ENCODE measurements around the gene TFPT. TPM values are rescaled to one million over a fixed set of nuclear protein-coding genes. Genes with fewer than 3 reads are reported as not detected.
"Not testable (repeated sequence)": the region's sequence is repeated elsewhere in the genome, so short reads cannot be mapped to it uniquely, and the experiment has no call there.

TFPT gene
- total and polyA plus RNA-seq, 3 experiments from 2014 or later = 25.0 to 33.1 (median 32.9) TPM

DNA sequence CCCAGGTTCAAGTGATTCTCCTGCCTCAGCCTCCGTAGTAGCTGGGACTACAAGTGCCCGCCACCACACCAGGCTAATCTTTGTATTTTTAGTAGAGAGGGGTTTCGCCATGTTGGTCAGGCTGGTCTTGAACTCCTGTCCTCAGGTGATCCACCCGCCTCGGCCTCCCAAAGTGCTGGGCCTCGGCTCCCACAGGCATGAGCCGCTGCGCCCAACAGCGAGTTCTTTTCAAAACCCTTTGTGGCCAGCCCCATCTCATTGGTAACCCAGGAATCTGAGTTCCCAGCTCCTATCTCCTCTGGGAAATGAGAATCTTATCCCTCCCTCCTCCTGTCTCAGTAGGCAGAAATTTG, 15.6 kb downstream of the TFPT start:
- DNase-seq; H3K4me3 Mint-ChIP-seq; H3K27ac ChIP-seq (ENCODE audit: low read depth, low read length); H3K9me3 ChIP-seq (ENCODE audit: low read length); CTCF ChIA-PET; H3K9me3 Mint-ChIP-seq; POLR2A ChIA-PET; H3K27me3 ChIP-seq (ENCODE audit: insufficient read depth, low read length, poor library complexity, severe bottlenecking); H3K36me3 Mint-ChIP-seq; H3K4me3 ChIP-seq (ENCODE audit: low read length); H3K27me3 Mint-ChIP-seq; H3K36me3 ChIP-seq (ENCODE audit: insufficient read depth, low read length): not testable (repeated sequence)
- H3K4me1 Mint-ChIP-seq = peaks cover 22 to 39% (median 37%) of the 10 kb centered on the region in 3 donors
- peaks cover 23% of the 10 kb centered on the region for H3K4me1 ChIP-seq (ENCODE audit: insufficient read depth, low read length)
- H3K27ac Mint-ChIP-seq = peak overlapping the region in 1 of 8 donors; percentile 4

GRCh38 chr19:54099190-54099902, 16.1 kb downstream of the TFPT start:
- ChIA-PET CTCF (no interaction called here), POLR2A (no interaction called here)
- peaks cover 21 to 39% (median 34%) of the 10 kb centered on the region in 3 donors for H3K4me1 Mint-ChIP-seq
- H3K36me3 ChIP-seq (ENCODE audit: insufficient read depth, low read length) = no peaks in the 10 kb centered on the region
- H3K36me3 Mint-ChIP-seq = peaks cover 0 to 4% (median 0%) of the 10 kb centered on the region in 3 donors
- H3K4me1 ChIP-seq (ENCODE audit: insufficient read depth, low read length) = peaks cover 23% of the 10 kb centered on the region
- H3K27me3 ChIP-seq (ENCODE audit: insufficient read depth, low read length, poor library complexity, severe bottlenecking) = no peaks in the 10 kb centered on the region
- H3K4me3 ChIP-seq (ENCODE audit: low read length) = no peak overlapping the region
- peaks cover 1 to 5% of the 10 kb centered on the region in 2 donors for H3K27me3 Mint-ChIP-seq
- DNase-seq = no peak
- H3K9me3 ChIP-seq (ENCODE audit: low read length) = no peaks in the 10 kb centered on the region
- H3K27ac ChIP-seq (ENCODE audit: low read depth, low read length) = no peak overlapping the region
- peak overlapping the region in 1 of 7 donors; percentile 4 for H3K4me3 Mint-ChIP-seq
- H3K27ac Mint-ChIP-seq = peak overlapping the region in 1 of 8 donors; percentile 4
- H3K9me3 Mint-ChIP-seq = peaks cover 0 to 2% (median 0%) of the 10 kb centered on the region in 5 donors

DNA sequence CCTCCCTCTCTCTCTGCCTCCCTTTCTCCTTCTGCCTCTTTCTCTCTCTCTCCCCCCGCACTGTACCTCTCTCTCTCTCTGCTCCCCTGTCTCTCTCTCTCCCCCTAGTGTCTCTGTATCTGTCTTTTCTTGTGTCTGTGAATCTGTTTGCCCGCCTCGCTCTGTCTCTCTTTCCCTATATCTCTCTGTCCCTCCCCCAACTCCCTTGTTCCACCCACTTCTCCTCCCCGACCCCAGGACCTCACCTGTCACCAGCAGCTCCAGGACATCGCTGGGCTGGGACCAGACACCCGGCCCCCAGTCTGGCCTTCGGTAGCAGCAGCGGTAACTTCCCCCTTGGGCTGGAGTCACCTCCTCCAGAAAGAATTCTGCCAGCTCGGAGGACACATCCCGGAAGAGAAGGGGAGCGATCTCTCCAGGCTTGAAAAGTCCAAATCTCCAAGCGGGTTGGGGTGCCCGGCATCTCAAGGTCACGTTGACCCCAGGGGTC, 18.8 kb downstream of the TFPT start:
- no peaks in the 10 kb centered on the region for H3K27me3 ChIP-seq (ENCODE audit: insufficient read depth, low read length, poor library complexity, severe bottlenecking)
- Mint-ChIP-seq H3K4me3 (peak overlapping the region; percentile 30 to 88 (median 72)), H3K27ac (peak overlapping the region; percentile 35 to 92 (median 78)), H3K9me3 (peaks cover 0 to 5% (median 0%) of the 10 kb centered on the region in 5 donors), H3K36me3 (no peaks in the 10 kb centered on the region), H3K4me1 (peaks cover 13 to 27% (median 24%) of the 10 kb centered on the region in 3 donors), H3K27me3 (peaks cover 9 to 10% of the 10 kb centered on the region in 2 donors)
- H3K4me1 ChIP-seq (ENCODE audit: insufficient read depth, low read length) = peaks cover 11% of the 10 kb centered on the region
- no peaks in the 10 kb centered on the region for H3K9me3 ChIP-seq (ENCODE audit: low read length)
- ChIA-PET POLR2A (interaction anchor here (1.5 to 2.7 kb wide), 2 partner anchors 18 to 40 kb away, joined by 5 to 14 read pairs; partner anchors contain the start of genes CNOT3, PRPF31 and TFPT), CTCF (interaction anchor here (1.4 to 1.8 kb wide), 2 partner anchors 11 to 40 kb away, joined by 4 to 5 read pairs; partner anchors contain the start of gene CNOT3)
- no peak overlapping the region for H3K4me3 ChIP-seq (ENCODE audit: low read length)
- DNase-seq = peak in 2 of 5 donors; percentile 35 to 54
- H3K27ac ChIP-seq (ENCODE audit: low read depth, low read length) = no peak overlapping the region
- H3K36me3 ChIP-seq (ENCODE audit: insufficient read depth, low read length) = no peaks in the 10 kb centered on the region

- peaks cover 9 to 24% (median 20%) of the 10 kb centered on the region in 3 donors for H3K4me1 Mint-ChIP-seq
- H3K9me3 Mint-ChIP-seq; H3K9me3 ChIP-seq (ENCODE audit: low read length); H3K27me3 ChIP-seq (ENCODE audit: insufficient read depth, low read length, poor library complexity, severe bottlenecking); H3K36me3 ChIP-seq (ENCODE audit: insufficient read depth, low read length); H3K27ac ChIP-seq (ENCODE audit: low read depth, low read length); H3K36me3 Mint-ChIP-seq: not testable (repeated sequence)
- peaks cover 9 to 13% of the 10 kb centered on the region in 2 donors for H3K27me3 Mint-ChIP-seq
- H3K4me3 ChIP-seq (ENCODE audit: low read length) = peak overlapping the region; percentile 36
- H3K4me1 ChIP-seq (ENCODE audit: insufficient read depth, low read length) = peaks cover 11% of the 10 kb centered on the region
- H3K27ac Mint-ChIP-seq = peak overlapping the region; percentile 58 to 98 (median 80)
- CTCF ChIA-PET = interaction anchor here (0.8 to 1.8 kb wide), 3 partner anchors 10 to 255 kb away, joined by 4 to 5 read pairs (median 4); partner anchors contain the start of gene CNOT3
- peak overlapping the region; percentile 69 to 88 (median 83) for H3K4me3 Mint-ChIP-seq
- POLR2A ChIA-PET = interaction anchor here (0.9 to 2.7 kb wide), 3 partner anchors 19 to 1243 kb away, joined by 3 to 14 read pairs (median 5); partner anchors contain the start of genes CNOT3, KMT5C, PRPF31 and TFPT
- DNase-seq = peak; percentile 38 to 73 (median 42)
These were observed 19.4 kb downstream of the TFPT start for GRCh38 chr19:54095859-54096616.

GRCh38 chr19:54095136-54095858, 20.2 kb downstream of the TFPT start:
- H3K4me3 ChIP-seq (ENCODE audit: low read length) = peak overlapping the region; percentile 36

GRCh38 chr19:54094426-54095000, 20.9 kb downstream of the TFPT start:
- ChIA-PET CTCF (no interaction called here), POLR2A (no interaction called here)
- H3K4me3 Mint-ChIP-seq = peak overlapping the region in 4 of 7 donors; percentile 12 to 53 (median 40)

More at GRCh38 chr19:54095136-54095858, 20.2 kb downstream of the TFPT start:
- no peak for DNase-seq
- Mint-ChIP-seq H3K36me3 (no peaks in the 10 kb centered on the region), H3K27ac (no peak overlapping the region), H3K9me3 (peaks cover 0 to 5% (median 0%) of the 10 kb centered on the region in 5 donors), H3K4me3 (peak overlapping the region in 5 of 7 donors; percentile 23 to 87 (median 26)), H3K4me1 (peaks cover 9 to 23% (median 19%) of the 10 kb centered on the region in 3 donors), H3K27me3 (peaks cover 9 to 17% of the 10 kb centered on the region in 2 donors)
- Histone ChIP-seq H3K27me3 (ENCODE audit: insufficient read depth, low read length, poor library complexity, severe bottlenecking) (no peaks in the 10 kb centered on the region), H3K27ac (ENCODE audit: low read depth, low read length) (no peak overlapping the region), H3K4me1 (ENCODE audit: insufficient read depth, low read length) (peaks cover 11% of the 10 kb centered on the region), H3K9me3 (ENCODE audit: low read length) (no peaks in the 10 kb centered on the region), H3K36me3 (ENCODE audit: insufficient read depth, low read length) (no peaks in the 10 kb centered on the region)
- POLR2A ChIA-PET = interaction anchor here (0.9 to 2.7 kb wide), 3 partner anchors 20 to 1244 kb away, joined by 3 to 14 read pairs (median 5); partner anchors contain the start of genes CNOT3, KMT5C, PRPF31 and TFPT
- CTCF ChIA-PET = interaction anchor here (0.8 to 1.8 kb wide), 2 partner anchors 42 to 254 kb away, joined by 4 to 5 read pairs; partner anchors contain the start of gene CNOT3

GRCh38 chr19:54084410-54084809, 31.0 kb downstream of the TFPT start:
- Mint-ChIP-seq H3K4me1 (no peaks in the 10 kb centered on the region), H3K27me3 (peaks cover 13 to 18% of the 10 kb centered on the region in 2 donors), H3K4me3 (no peak overlapping the region), H3K9me3 (peaks cover 3 to 18% (median 8%) of the 10 kb centered on the region in 5 donors), H3K36me3 (no peaks in the 10 kb centered on the region), H3K27ac (no peak overlapping the region)
- Histone ChIP-seq H3K4me3 (ENCODE audit: low read length) (no peak overlapping the region), H3K4me1 (ENCODE audit: insufficient read depth, low read length) (no peaks in the 10 kb centered on the region), H3K36me3 (ENCODE audit: insufficient read depth, low read length) (no peaks in the 10 kb centered on the region), H3K27ac (ENCODE audit: low read depth, low read length) (no peak overlapping the region), H3K27me3 (ENCODE audit: insufficient read depth, low read length, poor library complexity, severe bottlenecking) (peaks cover under 1% of the 10 kb centered on the region), H3K9me3 (ENCODE audit: low read length) (peaks cover 5% of the 10 kb centered on the region)
- ChIA-PET POLR2A (no interaction called here), CTCF (no interaction called here)
- no peak for DNase-seq

More at GRCh38 chr19:54094426-54095000, 20.9 kb downstream of the TFPT start:
- Mint-ChIP-seq H3K27ac (peak overlapping the region in 1 of 8 donors; percentile 17), H3K9me3 (peaks cover 0 to 5% (median 0%) of the 10 kb centered on the region in 5 donors), H3K4me1 (peaks cover 9 to 23% (median 19%) of the 10 kb centered on the region in 3 donors), H3K27me3 (peaks cover 10 to 18% of the 10 kb centered on the region in 2 donors), H3K36me3 (no peaks in the 10 kb centered on the region)
- Histone ChIP-seq H3K27me3 (ENCODE audit: insufficient read depth, low read length, poor library complexity, severe bottlenecking) (peaks cover 1% of the 10 kb centered on the region), H3K4me3 (ENCODE audit: low read length) (no peak overlapping the region), H3K4me1 (ENCODE audit: insufficient read depth, low read length) (peaks cover 11% of the 10 kb centered on the region), H3K36me3 (ENCODE audit: insufficient read depth, low read length) (no peaks in the 10 kb centered on the region), H3K27ac (ENCODE audit: low read depth, low read length) (no peak overlapping the region), H3K9me3 (ENCODE audit: low read length) (no peaks in the 10 kb centered on the region)
- no peak for DNase-seq
